ENCODE results near the gene WDR37.

Gene WDR37

GRCh38 chr10:1011696-1012095 lies 44.5 kb upstream of the WDR37 start:
- H3K4me3 ChIP-seq (ENCODE audit: low read depth, low read length) = no peak overlapping the region
- H3K36me3 ChIP-seq = peaks cover 18% of the 10 kb centered on the region
- no peaks in the 10 kb centered on the region for H3K9me3 ChIP-seq (ENCODE audit: severe bottlenecking)
- no peak overlapping the region for H3K27ac ChIP-seq
- H3K27me3 ChIP-seq (ENCODE audit: insufficient read depth, low read depth, severe bottlenecking) = no peaks in the 10 kb centered on the region
- TF ChIP-seq CTCF (IDR thresholded peaks at IDR 0.05; ENCODE audit: low read depth, low read length) = no peak
- DNase-seq = no peak

GRCh38 chr10:1015688-1016087 lies 40.5 kb upstream of the WDR37 start:
- Histone ChIP-seq H3K27ac (no peak overlapping the region), H3K4me3 (ENCODE audit: low read depth, low read length) (no peak overlapping the region), H3K27me3 (ENCODE audit: insufficient read depth, low read depth, severe bottlenecking) (no peaks in the 10 kb centered on the region), H3K36me3 (peaks cover 11% of the 10 kb centered on the region), H3K9me3 (ENCODE audit: severe bottlenecking) (no peaks in the 10 kb centered on the region)
- no peak for TF ChIP-seq CTCF (IDR thresholded peaks at IDR 0.05; ENCODE audit: low read depth, low read length)
- no peak for DNase-seq

- no peak overlapping the region for H3K27ac ChIP-seq
- H3K36me3 ChIP-seq = peaks cover 2% of the 10 kb centered on the region; the same call in 1 of the 2 replicates
- H3K27me3 ChIP-seq (ENCODE audit: insufficient read depth, low read depth, severe bottlenecking) = no peaks in the 10 kb centered on the region
- DNase-seq = no peak
- H3K9me3 ChIP-seq (ENCODE audit: severe bottlenecking) = no peaks in the 10 kb centered on the region
- no peak for TF ChIP-seq CTCF (IDR thresholded peaks at IDR 0.05; ENCODE audit: low read depth, low read length)
- no peak overlapping the region for H3K4me3 ChIP-seq (ENCODE audit: low read depth, low read length)
These were observed 36.8 kb upstream of the WDR37 start for GRCh38 chr10:1019362-1019761.

GRCh38 chr10:1020460-1020859 lies 35.7 kb upstream of the WDR37 start:
- Histone ChIP-seq H3K27ac (no peak overlapping the region), H3K9me3 (ENCODE audit: severe bottlenecking) (no peaks in the 10 kb centered on the region), H3K27me3 (ENCODE audit: insufficient read depth, low read depth, severe bottlenecking) (no peaks in the 10 kb centered on the region), H3K4me3 (ENCODE audit: low read depth, low read length) (no peak overlapping the region), H3K36me3 (no peaks in the 10 kb centered on the region)
- no peak for TF ChIP-seq CTCF (IDR thresholded peaks at IDR 0.05; ENCODE audit: low read depth, low read length)
- DNase-seq = no peak

- no peaks in the 10 kb centered on the region for H3K36me3 ChIP-seq
- H3K9me3 ChIP-seq (ENCODE audit: severe bottlenecking) = no peaks in the 10 kb centered on the region
- no peak for TF ChIP-seq CTCF (IDR thresholded peaks at IDR 0.05; ENCODE audit: low read depth, low read length)
- no peak overlapping the region for H3K4me3 ChIP-seq (ENCODE audit: low read depth, low read length)
- no peak for DNase-seq
- H3K27me3 ChIP-seq (ENCODE audit: insufficient read depth, low read depth, severe bottlenecking) = no peaks in the 10 kb centered on the region
- no peak overlapping the region for H3K27ac ChIP-seq
These were observed 35.2 kb upstream of the WDR37 start for GRCh38 chr10:1020958-1021357.

- TF ChIP-seq CTCF (IDR thresholded peaks at IDR 0.05; ENCODE audit: low read depth, low read length) = no peak
- H3K27me3 ChIP-seq (ENCODE audit: insufficient read depth, low read depth, severe bottlenecking) = no peaks in the 10 kb centered on the region
- peak overlapping the region; percentile 6; the same call in 1 of the 2 replicates for H3K4me3 ChIP-seq (ENCODE audit: low read depth, low read length)
- H3K36me3 ChIP-seq = no peaks in the 10 kb centered on the region
- H3K9me3 ChIP-seq (ENCODE audit: severe bottlenecking) = no peaks in the 10 kb centered on the region
- no peak overlapping the region for H3K27ac ChIP-seq
- DNase-seq = peak; percentile 11
These were observed 33.8 kb upstream of the WDR37 start for GRCh38 chr10:1022413-1022812.

Data from WERI-Rb-1 (cell line).